ENCODE measurements around the gene MAP6D1. TPM values are rescaled to one million over a fixed set of nuclear protein-coding genes. Genes with fewer than 3 reads are reported as not detected.

MAP6D1 gene
- total and polyA plus RNA-seq, 2 donors (not counting 1 experiment from before 2014, with no cell fraction given), result 0.46 to 4.2 TPM

GRCh38 chr3:183868796-183869195 lies 43.4 kb upstream of the MAP6D1 start:
- Mint-ChIP-seq H3K27ac (no peak overlapping the region), H3K9me3 (ENCODE audit: insufficient read depth) (no peaks in the 10 kb centered on the region), H3K4me1 (peaks cover 20% of the 10 kb centered on the region), H3K4me3 (no peak overlapping the region), H3K27me3 (no peaks in the 10 kb centered on the region)
- TF ChIP-seq CTCF (IDR thresholded peaks at IDR 0.05) (no peak), EZH2 (IDR thresholded peaks at IDR 0.05; ENCODE audit: borderline replicate concordance, insufficient read depth, low read depth, low read length, poor library complexity, severe bottlenecking) (no peak)
- no peaks in the 10 kb centered on the region for H3K27me3 ChIP-seq (replicated peaks in 1 of 4; ENCODE audit: control extremely low read depth in 1 of 4, control insufficient read depth in 3 of 4, insufficient read depth in 4 of 4, low read length in 3 of 4)
- H3K4me2 ChIP-seq (replicated peaks; ENCODE audit: low read depth, low read length, poor library complexity, severe bottlenecking), result no peak overlapping the region
- H3K9me3 ChIP-seq (ENCODE audit: control extremely low read depth in 1 of 3, control insufficient read depth in 2 of 3, insufficient read depth in 1 of 3, low read length in 2 of 3), result no peaks in the 10 kb centered on the region
- ATAC-seq (ENCODE audit: low read depth), result no peak
- ChIA-PET CTCF (interaction anchor here (0.9 kb wide), 1 partner anchor 16 kb away, joined by 3 read pairs; the partner anchor contains the start of gene PARL), POLR2A (no interaction called here)
- no peak overlapping the region for H2AFZ ChIP-seq (ENCODE audit: insufficient read depth, low read depth, low read length, poor library complexity, severe bottlenecking)
- no peak overlapping the region for H3K9ac ChIP-seq (ENCODE audit: low read length)
- peaks cover 37% of the 10 kb centered on the region for H3K79me2 ChIP-seq (ENCODE audit: control insufficient read depth, insufficient read depth, low read length)
- intact Hi-C loops (cut with micrococcal nuclease), result no loop called here
- peaks cover 27% of the 10 kb centered on the region for H4K20me1 ChIP-seq (ENCODE audit: control insufficient read depth, insufficient read depth, low read length, poor library complexity, severe bottlenecking)
- H3K4me1 ChIP-seq (ENCODE audit: control insufficient read depth in 2 of 2, insufficient read depth in 2 of 2, low read length in 2 of 2), result peaks cover 0 to 5% of the 10 kb centered on the region in 2 donors
- H3K27ac ChIP-seq (ENCODE audit: low read length in 2 of 2), result no peak overlapping the region
- H3K4me3 ChIP-seq (ENCODE audit: control extremely low read depth in 1 of 5, extremely low read depth in 1 of 5, insufficient read depth in 1 of 5, low read depth in 2 of 5, low read length in 4 of 5), result no peak overlapping the region
- H3K36me3 ChIP-seq (replicated peaks in 1 of 2; ENCODE audit: control extremely low read depth in 1 of 2, control insufficient read depth in 1 of 2, extremely low read depth in 1 of 2, insufficient read depth in 2 of 2, low read length in 1 of 2), result peaks cover 7 to 29% of the 10 kb centered on the region in 2 experiments
- no peak for DNase-seq
- WGBS (ENCODE audit: insufficient coverage), result no CpG with 5 or more reads among the region's 1 CpG

GRCh38 chr3:183862610-183863009 lies 37.2 kb upstream of the MAP6D1 start:
- Mint-ChIP-seq H3K9me3 (ENCODE audit: insufficient read depth) (no peaks in the 10 kb centered on the region), H3K4me1 (no peaks in the 10 kb centered on the region), H3K27ac (no peak overlapping the region), H3K27me3 (no peaks in the 10 kb centered on the region), H3K4me3 (no peak overlapping the region)
- H3K27ac ChIP-seq (ENCODE audit: low read length in 2 of 2), result no peak overlapping the region
- H3K4me3 ChIP-seq (ENCODE audit: control extremely low read depth in 1 of 5, extremely low read depth in 1 of 5, insufficient read depth in 1 of 5, low read depth in 2 of 5, low read length in 4 of 5), result no peak overlapping the region
- no peak for ATAC-seq (ENCODE audit: low read depth)
- H3K27me3 ChIP-seq (replicated peaks in 1 of 4; ENCODE audit: control extremely low read depth in 1 of 4, control insufficient read depth in 3 of 4, insufficient read depth in 4 of 4, low read length in 3 of 4), result no peaks in the 10 kb centered on the region
- H2AFZ ChIP-seq (ENCODE audit: insufficient read depth, low read depth, low read length, poor library complexity, severe bottlenecking), result no peak overlapping the region
- ChIA-PET POLR2A (no interaction called here), CTCF (no interaction called here)
- 86% methylated on average over 2 of the region's 4 CpGs for WGBS (ENCODE audit: insufficient coverage)
- no peaks in the 10 kb centered on the region for H3K4me1 ChIP-seq (ENCODE audit: control insufficient read depth in 2 of 2, insufficient read depth in 2 of 2, low read length in 2 of 2)
- TF ChIP-seq EZH2 (IDR thresholded peaks at IDR 0.05; ENCODE audit: borderline replicate concordance, insufficient read depth, low read depth, low read length, poor library complexity, severe bottlenecking) (no peak), CTCF (IDR thresholded peaks at IDR 0.05) (no peak)
- peaks cover under 1% of the 10 kb centered on the region for H4K20me1 ChIP-seq (ENCODE audit: control insufficient read depth, insufficient read depth, low read length, poor library complexity, severe bottlenecking)
- DNase-seq, result no peak
- H3K9ac ChIP-seq (ENCODE audit: low read length), result no peak overlapping the region
- intact Hi-C loops (cut with micrococcal nuclease), result no loop called here
- H3K9me3 ChIP-seq (ENCODE audit: control extremely low read depth in 1 of 3, control insufficient read depth in 2 of 3, insufficient read depth in 1 of 3, low read length in 2 of 3), result no peaks in the 10 kb centered on the region
- H3K4me2 ChIP-seq (replicated peaks; ENCODE audit: low read depth, low read length, poor library complexity, severe bottlenecking), result no peak overlapping the region
- peaks cover 19 to 70% of the 10 kb centered on the region in 2 experiments for H3K36me3 ChIP-seq (replicated peaks in 1 of 2; ENCODE audit: control extremely low read depth in 1 of 2, control insufficient read depth in 1 of 2, extremely low read depth in 1 of 2, insufficient read depth in 2 of 2, low read length in 1 of 2)
- peaks cover 1% of the 10 kb centered on the region for H3K79me2 ChIP-seq (ENCODE audit: control insufficient read depth, insufficient read depth, low read length)
